H1 (cell line): ENCODE data around the gene GATA5. TPM values are rescaled to one million over a fixed set of nuclear protein-coding genes. Genes with fewer than 3 reads are reported as not detected.

Experiments used
- CTCF ChIA-PET: fragments of 300-600 bp; sonication (Branson Sonifier 250); formaldehyde crosslinking; loops from one replicate; lab custom pipeline; 2021; ENCODE audit not compliant: partially characterized antibody; lab: Charles Lee
- POLR2A ChIA-PET: fragments of 300-600 bp; sonication (Branson Sonifier 250); formaldehyde crosslinking; loops from one replicate; lab custom pipeline; 2021; ENCODE audit warnings: inconsistent platforms; ENCODE audit not compliant: partially characterized antibody; lab: Charles Lee
- DNase-seq, 2 experiments: peaks; one replicate each; pipeline versions ENCODE4 v3.0.0 to v3.0.0-alpha.2; 2010 to 2022; ENCODE audit warnings: low spot score in 2 of 2, low read depth in 1 of 2, mixed read lengths in 1 of 2
- FAIRE-seq: peaks from 2 replicates; lab custom pipeline; 2011; peaks lifted over from hg19 to GRCh38; lab: Jason Lieb, UNC
- H2AFZ ChIP-seq: 2 replicates; pipeline ENCODE4 v1.8.1; 2012; ENCODE audit warnings: low read length, inconsistent platforms
- H2AK5ac ChIP-seq: 2 replicates; pipeline ENCODE4 v1.6.1; 2013; ENCODE audit warnings: low read depth, low read length
- H2BK120ac ChIP-seq: replicated peaks from 2 replicates; pipeline ENCODE3; 2013; ENCODE audit warnings: low read depth, low read length, inconsistent platforms
- H2BK12ac ChIP-seq: 2 replicates; pipeline ENCODE4 v1.6.1; 2013; ENCODE audit warnings: low read depth, low read length
- H2BK15ac ChIP-seq: 2 replicates; pipeline ENCODE4 v1.6.1; 2013; ENCODE audit warnings: low read length
- H2BK20ac ChIP-seq: 2 replicates; pipeline ENCODE4 v1.6.1; 2013; ENCODE audit warnings: low read length
- H2BK5ac ChIP-seq: 2 replicates; pipeline ENCODE4 v1.6.1; 2013; ENCODE audit warnings: low read depth, low read length
- H3K14ac ChIP-seq: 2 replicates; pipeline ENCODE4 v1.6.1; 2013; ENCODE audit warnings: inconsistent platforms; ENCODE audit not compliant: insufficient read length
- H3K18ac ChIP-seq: 2 replicates; pipeline ENCODE4 v1.6.1; 2013; ENCODE audit warnings: low read length; ENCODE audit errors: extremely low read depth
- H3K23ac ChIP-seq: 2 replicates; pipeline ENCODE4 v1.6.1; 2013; ENCODE audit warnings: inconsistent platforms; ENCODE audit not compliant: insufficient read length
- H3K23me2 ChIP-seq: 2 replicates; pipeline ENCODE4 v1.6.1; 2013; ENCODE audit warnings: low read depth, low read length
- H3K27ac ChIP-seq: 2 replicates; pipeline ENCODE4 v1.6.1; 2011; ENCODE audit warnings: low read depth, low read length, inconsistent platforms
- H3K27me3 ChIP-seq, 4 experiments: replicated peaks in 1 of 4; 1 replicate in 1 of 4; 2 replicates in 3 of 4; pipeline versions ENCODE4 v1.6.1 to v1.8.1; 2011 to 2013; ENCODE audit warnings: low read length in 3 of 4, mild to moderate bottlenecking in 3 of 4, inconsistent platforms in 2 of 4, mixed read lengths in 2 of 4, moderate library complexity in 1 of 4; ENCODE audit not compliant: control insufficient read depth in 3 of 4, insufficient read depth in 3 of 4; ENCODE audit errors: extremely low read depth in 1 of 4
- H3K36me3 ChIP-seq, 4 experiments: 2 replicates each; pipeline versions ENCODE4 v1.6.1 to v1.8.1; 2011 to 2013; ENCODE audit warnings: mild to moderate bottlenecking in 4 of 4, low read length in 3 of 4, moderate library complexity in 2 of 4, control low read depth in 1 of 4, inconsistent platforms in 1 of 4; ENCODE audit not compliant: insufficient read depth in 4 of 4, control insufficient read depth in 2 of 4
- H3K4ac ChIP-seq: replicated peaks from 2 replicates; pipeline ENCODE3; 2013; ENCODE audit warnings: low read length, low read depth, mixed read lengths, inconsistent platforms; ENCODE audit not compliant: insufficient read length
- H3K4me1 ChIP-seq, 4 experiments: replicated peaks in 1 of 4; 1 replicate in 1 of 4; 2 replicates in 3 of 4; pipeline versions ENCODE4 v1.6.1 to v1.8.1; 2011 to 2013; ENCODE audit warnings: low read length in 3 of 4, inconsistent platforms in 2 of 4, mixed read lengths in 1 of 4; ENCODE audit not compliant: insufficient read depth in 4 of 4, control insufficient read depth in 3 of 4
- H3K4me2 ChIP-seq, 2 experiments: 2 replicates each; pipeline versions ENCODE4 v1.6.1 to v1.8.1; 2011 to 2013; ENCODE audit warnings: low read depth in 2 of 2, low read length in 2 of 2, control low read depth in 1 of 2, inconsistent platforms in 1 of 2, mild to moderate bottlenecking in 1 of 2; ENCODE audit not compliant: insufficient read depth in 1 of 2
- H3K4me3 ChIP-seq, 4 experiments: fragments of 200-600, 300-600 bp in 1 of 4; sonication (generic), shearing (Covaris generic), sonication (Bioruptor Twin) in 1 of 4; 2 replicates each; pipeline versions ENCODE4 v1.5.1 to v1.8.1; 2011 to 2016; ENCODE audit warnings: low read length in 4 of 4, low read depth in 3 of 4, control low read depth in 2 of 4, inconsistent platforms in 2 of 4, mild to moderate bottlenecking in 2 of 4, mixed read lengths in 1 of 4, moderate library complexity in 1 of 4; ENCODE audit not compliant: insufficient read depth in 2 of 4; ENCODE audit errors: extremely low read depth in 1 of 4
- H3K56ac ChIP-seq: replicated peaks from 2 replicates; pipeline ENCODE3; 2013; ENCODE audit warnings: low read depth, mild to moderate bottlenecking, mixed read lengths, low read length, inconsistent platforms; ENCODE audit not compliant: insufficient read length
- H3K79me1 ChIP-seq: 2 replicates; pipeline ENCODE4 v1.6.1; 2013; ENCODE audit warnings: low read depth, low read length, control low read depth
- H3K79me2 ChIP-seq, 2 experiments: 2 replicates each; pipeline versions ENCODE4 v1.6.1 to v1.8.1; 2012 to 2013; ENCODE audit warnings: low read length in 2 of 2, mild to moderate bottlenecking in 2 of 2, inconsistent platforms in 1 of 2; ENCODE audit not compliant: insufficient read depth in 2 of 2, control insufficient read depth in 1 of 2
- H3K9ac ChIP-seq, 4 experiments: replicated peaks in 1 of 4; 1 replicate in 1 of 4; 2 replicates in 3 of 4; pipeline versions ENCODE4 v1.6.1 to v1.8.1; 2011 to 2013; ENCODE audit warnings: low read depth in 3 of 4, low read length in 3 of 4, control low read depth in 2 of 4, mild to moderate bottlenecking in 2 of 4, moderate library complexity in 2 of 4, inconsistent platforms in 1 of 4; ENCODE audit errors: extremely low read depth in 1 of 4
- H3K9me3 ChIP-seq, 2 experiments: 2 replicates each; pipeline versions ENCODE4 v1.6.1 to v1.8.1; 2012 to 2013; ENCODE audit warnings: mild to moderate bottlenecking in 2 of 2, moderate library complexity in 2 of 2, control low read depth in 1 of 2, inconsistent platforms in 1 of 2, low read depth in 1 of 2, low read length in 1 of 2, mixed read lengths in 1 of 2; ENCODE audit not compliant: insufficient read depth in 2 of 2
- H4K20me1 ChIP-seq, 2 experiments: replicated peaks in 1 of 2; 2 replicates each; pipeline versions ENCODE3 to v1.8.1; 2011 to 2013; ENCODE audit warnings: inconsistent platforms in 2 of 2, low read length in 2 of 2, mild to moderate bottlenecking in 1 of 2; ENCODE audit not compliant: insufficient read depth in 2 of 2, control insufficient read depth in 1 of 2
- H4K5ac ChIP-seq: 2 replicates; pipeline ENCODE4 v1.6.1; 2013; ENCODE audit warnings: low read length, low read depth, mixed read lengths, inconsistent platforms; ENCODE audit not compliant: insufficient read length
- H4K8ac ChIP-seq: 2 replicates; pipeline ENCODE4 v1.8.0; 2013; ENCODE audit warnings: mild to moderate bottlenecking, moderate library complexity, low read length, inconsistent platforms; ENCODE audit not compliant: insufficient read depth; ENCODE audit errors: extremely low read depth
- H4K91ac ChIP-seq: replicated peaks from 2 replicates; pipeline ENCODE3; 2013; ENCODE audit warnings: low read length, mixed read lengths, inconsistent platforms; ENCODE audit not compliant: insufficient read length
- CHD1 ChIP-seq: IDR thresholded peaks from 2 replicates; pipeline ENCODE4 v1.6.1; 2012; ENCODE audit warnings: low read depth, low read length, improper control_type of control experiment
- RNF2 ChIP-seq: fragments of 200-900, 300-1000 bp; sonication (generic); IDR thresholded peaks from 2 replicates; pipeline ENCODE4 v1.7.1; 2016; ENCODE audit warnings: borderline replicate concordance, low read depth, mild to moderate bottlenecking, antibody characterized with exemption, low read length; ENCODE audit not compliant: poor library complexity, severe bottlenecking; ENCODE audit errors: missing control alignments
- TEAD4 ChIP-seq: IDR thresholded peaks from 2 replicates; pipeline ENCODE4 v1.6.1; 2012; ENCODE audit warnings: low read depth, low read length, inconsistent platforms, mixed read lengths
- WGBS, 2 experiments: shearing (Covaris generic) in 1 of 2; methylation state at CpG; one replicate each; pipeline versions ENCODE4 v1.1.6 to v1.1.7; 2013 to 2015; ENCODE audit warnings: low lambda C conversion rate in 2 of 2, mixed read lengths in 2 of 2, inconsistent platforms in 1 of 2, low coverage in 1 of 2, missing lambda C conversion rate in 1 of 2; ENCODE audit not compliant: insufficient replicate concordance in 2 of 2, insufficient coverage in 1 of 2, insufficient read length in 1 of 2; ENCODE audit errors: extremely low coverage in 1 of 2, missing lambda C conversion rate in 1 of 2; 5-methylcytosine and 5-hydroxymethylcytosine counted together
- polyA plus RNA-seq, 7 experiments: library from polyadenylated mRNA; depleted of rRNA in 3 of 7; stranded (reverse) in 5 of 7; unstranded in 2 of 7; fragments of >200 nt in 5 of 7; fragments of 200-250 nt in 2 of 7; gene quantifications; 1 replicate in 5 of 7; 2 replicates in 1 of 7; 4 replicates in 1 of 7; pipeline versions ENCODE4 v1.2.1 to v1.2.3, GENCODE V29; 2011 to 2013; ENCODE audit warnings: missing spikeins in 2 of 7, mixed read lengths in 2 of 7
- total RNA-seq: library from RNA; stranded (reverse); fragmentation: NEBNext Ultra II Directional; extraction: Animal tissue kit (Norgen Biotek cat#: 25700); gene quantifications from 2 replicates; pipeline ENCODE4 v1.2.1, GENCODE V29; 2021
- TF ChIP-seq, protein P1 (sequence below): IDR thresholded peaks from 2 replicates; pipeline ENCODE4 v1.6.1; 2011; ENCODE audit warnings: low read depth, mild to moderate bottlenecking, low read length; ENCODE audit not compliant: insufficient read depth
- TF ChIP-seq, protein P2 (sequence below), 3 experiments: IDR thresholded peaks; 1 replicate in 2 of 3; 2 replicates in 1 of 3; pipeline versions ENCODE4 v1.5.1 to v1.6.1; 2011; ENCODE audit warnings: low read length in 3 of 3, mild to moderate bottlenecking in 3 of 3, inconsistent platforms in 2 of 3, low read depth in 1 of 3, moderate library complexity in 1 of 3; ENCODE audit not compliant: insufficient read depth in 1 of 3; ENCODE audit errors: control extremely low read depth in 1 of 3

Gene GATA5
- total and polyA plus RNA-seq, 2 of the 8 experiments (the other 6 are each of a cell fraction or from before 2014, with no cell fraction given) = 0.08 to 0.11 TPM

DNA sequence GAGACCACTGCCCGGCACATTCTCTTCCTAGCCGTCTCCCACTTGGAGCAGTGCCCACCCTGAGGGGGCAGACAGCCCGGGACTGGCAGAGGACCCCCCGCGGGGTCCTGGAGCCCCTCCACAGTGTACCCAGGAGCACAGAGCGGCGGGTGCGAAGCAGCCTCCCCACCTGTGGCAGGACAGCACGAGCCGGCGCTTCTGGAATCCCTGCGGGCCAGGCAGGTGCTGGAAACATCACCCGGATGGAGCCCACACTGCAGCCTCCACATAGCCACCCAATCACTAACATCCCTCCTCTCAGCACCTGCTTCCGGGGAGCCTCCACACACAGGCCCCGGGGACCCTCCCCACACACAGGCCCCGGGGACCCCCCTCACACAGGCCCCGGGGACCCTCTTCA is 18.7 kb downstream of the GATA5 start:
- DNase-seq (no peak), FAIRE-seq (no peak)
- Histone ChIP-seq H3K27ac (no peak overlapping the region), H3K23me2 (peaks cover under 1% of the 10 kb centered on the region; the same call in 1 of the 2 replicates), H3K4ac (no peak overlapping the region), H3K36me3 (no peaks in the 10 kb centered on the region), H3K27me3 (no peaks in the 10 kb centered on the region), H4K8ac (no peak overlapping the region), H3K14ac (no peak overlapping the region), H3K56ac (no peak overlapping the region), H2BK120ac (no peak overlapping the region), H2AFZ (no peak overlapping the region), H3K18ac (no peak overlapping the region), H3K23ac (no peak overlapping the region), H4K20me1 (peaks cover 0 to 2% of the 10 kb centered on the region in 2 experiments), H3K4me3 (no peak overlapping the region), H3K9ac (no peak overlapping the region), H3K9me3 (no peaks in the 10 kb centered on the region), H2BK15ac (no peak overlapping the region), H3K79me2 (no peaks in the 10 kb centered on the region), H4K91ac (no peak overlapping the region), H3K79me1 (no peaks in the 10 kb centered on the region; the same call in 1 of the 2 replicates), H3K4me1 (peaks cover 0 to 8% (median 2%) of the 10 kb centered on the region in 4 experiments; a peak in 1 of 7 replicates), H3K4me2 (no peak overlapping the region), H2BK5ac (no peak overlapping the region), H4K5ac (no peak overlapping the region), H2AK5ac (no peak overlapping the region), H2BK12ac (no peak overlapping the region), H2BK20ac (no peak overlapping the region)
- CTCF ChIA-PET = no interaction called here
- TF ChIP-seq CHD1 (no peak), TEAD4 (no peak), RNF2 (no peak)
- TF ChIP-seq, protein P1, sequence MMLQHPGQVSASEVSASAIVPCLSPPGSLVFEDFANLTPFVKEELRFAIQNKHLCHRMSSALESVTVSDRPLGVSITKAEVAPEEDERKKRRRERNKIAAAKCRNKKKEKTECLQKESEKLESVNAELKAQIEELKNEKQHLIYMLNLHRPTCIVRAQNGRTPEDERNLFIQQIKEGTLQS = no peak
- TF ChIP-seq, protein P2, sequence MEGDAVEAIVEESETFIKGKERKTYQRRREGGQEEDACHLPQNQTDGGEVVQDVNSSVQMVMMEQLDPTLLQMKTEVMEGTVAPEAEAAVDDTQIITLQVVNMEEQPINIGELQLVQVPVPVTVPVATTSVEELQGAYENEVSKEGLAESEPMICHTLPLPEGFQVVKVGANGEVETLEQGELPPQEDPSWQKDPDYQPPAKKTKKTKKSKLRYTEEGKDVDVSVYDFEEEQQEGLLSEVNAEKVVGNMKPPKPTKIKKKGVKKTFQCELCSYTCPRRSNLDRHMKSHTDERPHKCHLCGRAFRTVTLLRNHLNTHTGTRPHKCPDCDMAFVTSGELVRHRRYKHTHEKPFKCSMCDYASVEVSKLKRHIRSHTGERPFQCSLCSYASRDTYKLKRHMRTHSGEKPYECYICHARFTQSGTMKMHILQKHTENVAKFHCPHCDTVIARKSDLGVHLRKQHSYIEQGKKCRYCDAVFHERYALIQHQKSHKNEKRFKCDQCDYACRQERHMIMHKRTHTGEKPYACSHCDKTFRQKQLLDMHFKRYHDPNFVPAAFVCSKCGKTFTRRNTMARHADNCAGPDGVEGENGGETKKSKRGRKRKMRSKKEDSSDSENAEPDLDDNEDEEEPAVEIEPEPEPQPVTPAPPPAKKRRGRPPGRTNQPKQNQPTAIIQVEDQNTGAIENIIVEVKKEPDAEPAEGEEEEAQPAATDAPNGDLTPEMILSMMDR (IDR thresholded peaks at IDR 0.05; ENCODE audit: control extremely low read depth in 1 of 3, insufficient read depth in 1 of 3, low read depth in 1 of 3, low read length in 3 of 3) = no peak
- 76% methylated on average over 15 of the region's 17 CpGs; no CpG with 5 or more reads in 1 of the 2 experiments for WGBS, 2 experiments
- POLR2A ChIA-PET = no interaction called here
